RWPE2 (cell line): ENCODE results near the gene FBXW2.
A peak's percentile ranks its signal among the peaks of the same experiment; 100 is the strongest.

Source experiments
- ATAC-seq: fragments of 200-7000 bp; cut with Tn5 transposase; 3 replicates; pipeline ENCODE4 v1.9.1; 2021; ENCODE audit warnings: low read depth
- DNase-seq: peaks from one replicate; pipeline ENCODE4 v3.0.0-alpha.2; 2020; ENCODE audit warnings: low spot score
- H3K27ac ChIP-seq: fragments of 450-650 bp; 2 replicates; pipeline ENCODE4 v1.5.1; 2017; ENCODE audit warnings: mild to moderate bottlenecking; ENCODE audit not compliant: poor library complexity, severe bottlenecking
- H3K27me3 ChIP-seq: fragments of 250-450 bp; sonication (Bioruptor Pico); 2 replicates; pipeline ENCODE4 v1.5.1; 2021; ENCODE audit warnings: mild to moderate bottlenecking, moderate library complexity; ENCODE audit not compliant: insufficient read depth, poor library complexity, severe bottlenecking
- H3K36me3 ChIP-seq: fragments of 250-450 bp; sonication (Bioruptor Pico); 2 replicates; pipeline ENCODE4 v1.5.1; 2020; ENCODE audit warnings: low read depth, mild to moderate bottlenecking, moderate library complexity
- H3K4me1 ChIP-seq: fragments of 250-450 bp; sonication (Bioruptor Pico); 2 replicates; pipeline ENCODE4 v1.5.1; 2021; ENCODE audit warnings: mild to moderate bottlenecking, moderate library complexity; ENCODE audit not compliant: insufficient read depth, poor library complexity, severe bottlenecking
- H3K4me3 ChIP-seq: fragments of 250-450 bp; sonication (Bioruptor Pico); 2 replicates; pipeline ENCODE4 v1.5.1; 2021; ENCODE audit warnings: mild to moderate bottlenecking, moderate library complexity; ENCODE audit not compliant: severe bottlenecking
- H3K9me3 ChIP-seq: fragments of 250-450 bp; sonication (Bioruptor Pico); 2 replicates; pipeline ENCODE4 v1.5.1; 2021; ENCODE audit warnings: mild to moderate bottlenecking, moderate library complexity; ENCODE audit not compliant: severe bottlenecking
- CTCF ChIP-seq: fragments of 450-650 bp; IDR thresholded peaks from one replicate; pipeline ENCODE4 v1.5.1; 2017; ENCODE audit warnings: mild to moderate bottlenecking, moderate library complexity; ENCODE audit not compliant: poor library complexity, severe bottlenecking

FBXW2 gene

GRCh38 chr9:120713257-120714087, 79.7 kb downstream of the FBXW2 start:
- no peak for ATAC-seq
- no peak overlapping the region for H3K27ac ChIP-seq
- TF ChIP-seq CTCF, result peak; percentile 1
- H3K27me3 ChIP-seq, result no peaks in the 10 kb centered on the region
- no peak for DNase-seq
- no peaks in the 10 kb centered on the region for H3K9me3 ChIP-seq
- peak overlapping the region; percentile 56 for H3K4me3 ChIP-seq
- peaks cover 8% of the 10 kb centered on the region; the same call in 1 of the 2 replicates for H3K36me3 ChIP-seq
- peaks cover 23% of the 10 kb centered on the region for H3K4me1 ChIP-seq

GRCh38 chr9:120712539-120713031, 80.6 kb downstream of the FBXW2 start:
- peaks cover 26% of the 10 kb centered on the region for H3K4me1 ChIP-seq
- H3K36me3 ChIP-seq, result peaks cover 8% of the 10 kb centered on the region; the same call in 1 of the 2 replicates
- no peaks in the 10 kb centered on the region for H3K27me3 ChIP-seq
- peak overlapping the region; percentile 56 for H3K4me3 ChIP-seq
- DNase-seq (no peak), ATAC-seq (no peak)
- H3K9me3 ChIP-seq, result no peaks in the 10 kb centered on the region
- TF ChIP-seq CTCF, result no peak
- H3K27ac ChIP-seq, result peak overlapping the region; percentile 6

GRCh38 chr9:120711841-120712538, 81.2 kb downstream of the FBXW2 start:
- ATAC-seq, result no peak
- TF ChIP-seq CTCF, result no peak
- Histone ChIP-seq H3K4me3 (peak overlapping the region; percentile 56), H3K27me3 (no peaks in the 10 kb centered on the region), H3K4me1 (peaks cover 26% of the 10 kb centered on the region), H3K9me3 (no peaks in the 10 kb centered on the region), H3K27ac (peak overlapping the region; percentile 9), H3K36me3 (peaks cover 8% of the 10 kb centered on the region; the same call in 1 of the 2 replicates)
- no peak for DNase-seq

- Histone ChIP-seq H3K4me3 (no peak overlapping the region), H3K4me1 (peaks cover 26% of the 10 kb centered on the region), H3K36me3 (peaks cover 8% of the 10 kb centered on the region; the same call in 1 of the 2 replicates), H3K27ac (peak overlapping the region; percentile 9), H3K27me3 (no peaks in the 10 kb centered on the region), H3K9me3 (no peaks in the 10 kb centered on the region)
- no peak for TF ChIP-seq CTCF
- DNase-seq (no peak), ATAC-seq (no peak)
These were observed 81.9 kb downstream of the FBXW2 start for GRCh38 chr9:120711354-120711753.
